Left ventricle myocardium inferior (tissue), 1 donor: Measurements from ENCODE around the gene WFIKKN1. TPM values are rescaled to one million over a fixed set of nuclear protein-coding genes. Genes with fewer than 3 reads are reported as not detected.

ENCODE experiments used
- DNase-seq: peaks from one replicate; pipeline ENCODE4 v3.0.0-alpha.2; 2020
- H3K27ac ChIP-seq: fragments of 200-600 bp; replicated peaks from 2 replicates; pipeline ENCODE4 v1.8.0; 2021
- H3K27me3 ChIP-seq: fragments of 200-600 bp; 2 replicates; pipeline ENCODE4 v1.8.0; 2021; ENCODE audit warnings: low read depth
- H3K36me3 ChIP-seq: fragments of 200-600 bp; 2 replicates; pipeline ENCODE4 v1.8.0; 2021
- H3K4me1 ChIP-seq: fragments of 200-600 bp; 2 replicates; pipeline ENCODE4 v1.8.0; 2021
- H3K4me3 ChIP-seq: fragments of 200-600 bp; 2 replicates; pipeline ENCODE4 v1.8.0; 2021; ENCODE audit warnings: mild to moderate bottlenecking, moderate library complexity
- H3K9me3 ChIP-seq: fragments of 200-600 bp; replicated peaks from 2 replicates; pipeline ENCODE4 v1.8.0; 2021
- CTCF ChIP-seq: fragments of 200-600 bp; IDR thresholded peaks from 2 replicates; pipeline ENCODE4 v1.8.0; 2021; ENCODE audit warnings: antibody characterized with exemption, mild to moderate bottlenecking, borderline replicate concordance
- intact Hi-C: fragments of 100-400 bp; cut with micrococcal nuclease; formaldehyde crosslinking; loops from one replicate; pipeline ENCODE4 v1.11.0; 2022
- total RNA-seq: library from RNA; stranded (reverse); fragmentation: NEBNext Ultra II Directional; extraction: Animal tissue kit (Norgen Biotek cat#: 25700); gene quantifications from one replicate; pipeline ENCODE4 v1.2.1, GENCODE V29; 2021
- donor health status: DM: no; HTN: yes; CAD: no; lungs with severe emphysema.

The WFIKKN1 gene
- total RNA-seq, 1 donor from 2014 or later = 0.14 TPM

GRCh38 chr16:648781-649589 is 18.2 kb downstream of the WFIKKN1 start, which contains the start of gene WDR90:
WDR90 (plus strand) TSS chr16:649365; CDS start chr16:649417, 52 bp downstream.
- peaks cover 64% of the 10 kb centered on the region for H3K4me1 ChIP-seq
- no peaks in the 10 kb centered on the region for H3K27me3 ChIP-seq
- no peaks in the 10 kb centered on the region for H3K9me3 ChIP-seq
- H3K4me3 ChIP-seq = peak within 1 kb of the TSS; percentile 87
- TF ChIP-seq CTCF = no peak
- DNase-seq = peak; percentile 95
- intact Hi-C loops = no loop called here
- H3K36me3 ChIP-seq = no peaks in the 10 kb centered on the region
- H3K27ac ChIP-seq = peak within 1 kb of the TSS; percentile 97

DNA sequence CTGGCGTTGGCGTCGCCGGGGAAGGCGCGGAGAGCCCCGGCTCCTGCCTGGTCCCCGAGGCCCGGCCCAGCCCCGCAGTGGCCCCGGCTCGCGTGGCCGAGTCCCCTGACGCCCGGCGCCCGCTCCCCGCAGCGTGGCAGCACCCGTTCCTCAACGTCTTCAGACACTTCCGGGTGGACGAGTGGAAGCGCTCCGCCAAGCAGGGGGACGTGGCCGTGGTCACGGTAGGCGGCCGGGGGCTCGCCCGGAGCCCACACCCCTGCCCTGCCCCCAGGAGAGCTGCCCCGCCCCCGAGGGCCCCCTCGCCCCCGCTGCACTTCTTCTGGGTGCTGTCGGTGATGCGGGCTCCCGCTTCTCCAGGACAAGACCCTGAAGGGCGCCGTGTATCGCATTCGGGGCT is 18.8 kb downstream of the WFIKKN1 start:
- peak overlapping the region; percentile 87 for H3K4me3 ChIP-seq
- no peak for TF ChIP-seq CTCF
- no peaks in the 10 kb centered on the region for H3K27me3 ChIP-seq
- H3K36me3 ChIP-seq = no peaks in the 10 kb centered on the region
- H3K4me1 ChIP-seq = peaks cover 57% of the 10 kb centered on the region
- no peak for DNase-seq
- no peaks in the 10 kb centered on the region for H3K9me3 ChIP-seq
- intact Hi-C loops = no loop called here
- peak overlapping the region; percentile 97 for H3K27ac ChIP-seq

DNA sequence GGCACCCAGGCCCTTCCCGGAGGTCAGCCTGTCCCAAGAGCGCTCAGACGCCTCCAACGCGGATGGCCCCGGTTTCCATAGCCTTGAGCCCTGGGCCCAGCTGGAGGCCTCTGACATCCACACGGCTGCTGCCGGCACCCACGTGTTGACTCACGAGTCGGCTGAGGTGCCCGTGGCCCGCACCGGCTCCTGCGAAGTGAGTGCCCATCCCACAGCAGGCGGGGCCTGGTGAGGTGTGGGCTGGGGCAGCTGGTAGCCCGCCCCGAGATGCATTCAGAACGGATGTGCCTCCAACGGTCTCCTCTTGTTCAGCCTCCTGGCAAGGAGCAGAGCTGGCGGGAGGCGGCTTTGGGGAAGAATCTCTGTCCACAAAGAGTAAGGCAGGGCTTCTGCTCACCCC is 21.1 kb downstream of the WFIKKN1 start:
- H3K9me3 ChIP-seq = no peaks in the 10 kb centered on the region
- no peak for DNase-seq
- H3K27ac ChIP-seq = no peak overlapping the region
- no peak overlapping the region for H3K4me3 ChIP-seq
- peaks cover 35% of the 10 kb centered on the region for H3K4me1 ChIP-seq
- intact Hi-C loops = no loop called here
- no peak for TF ChIP-seq CTCF
- H3K36me3 ChIP-seq = no peaks in the 10 kb centered on the region
- no peaks in the 10 kb centered on the region for H3K27me3 ChIP-seq

DNA sequence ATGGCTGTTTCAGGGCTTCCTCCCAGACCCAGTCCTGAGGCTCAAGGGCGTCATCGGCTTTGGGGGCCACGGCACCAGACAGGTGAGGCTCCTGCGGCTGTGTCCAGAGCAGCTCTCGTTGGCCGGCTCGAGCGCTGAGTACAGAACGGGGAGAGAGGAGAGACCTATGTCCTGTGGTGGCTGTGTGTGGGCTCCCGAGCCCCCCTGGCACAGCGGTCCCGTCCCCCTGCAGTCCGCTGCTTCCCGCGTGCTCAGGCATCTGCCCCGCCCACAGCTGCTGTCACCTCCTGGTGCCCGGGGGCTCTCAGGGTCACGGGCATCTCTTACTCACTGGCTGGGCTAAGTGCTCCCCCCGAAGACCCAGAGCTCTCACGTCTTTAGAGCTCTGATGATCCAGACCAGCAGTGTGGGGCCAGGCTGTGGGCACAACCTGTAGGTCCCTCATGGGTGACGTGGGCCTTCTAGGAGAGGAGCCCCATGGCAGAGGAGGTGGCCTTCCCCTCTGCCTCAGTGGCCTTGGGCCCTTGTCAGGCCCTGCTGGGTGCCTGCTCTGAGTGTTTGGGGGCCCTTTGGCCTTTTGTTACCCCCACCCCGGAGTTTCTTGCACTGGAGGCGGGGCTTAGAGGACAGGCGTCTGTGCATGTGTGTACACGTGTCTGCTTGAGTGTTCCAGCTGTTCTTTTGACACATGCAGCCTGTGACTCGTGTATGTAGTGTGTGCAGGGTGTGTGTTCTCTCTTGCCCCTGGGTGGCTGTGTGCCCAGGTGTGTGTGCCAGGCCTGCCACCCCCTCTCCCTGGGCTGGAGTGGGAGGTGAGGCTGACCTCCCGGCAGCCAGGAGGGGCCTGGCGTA is 21.9 kb downstream of the WFIKKN1 start:
- DNase-seq = no peak
- intact Hi-C loops = no loop called here
- H3K4me3 ChIP-seq = no peak overlapping the region
- no peaks in the 10 kb centered on the region for H3K27me3 ChIP-seq
- H3K4me1 ChIP-seq = peaks cover 27% of the 10 kb centered on the region
- no peak for TF ChIP-seq CTCF
- no peaks in the 10 kb centered on the region for H3K36me3 ChIP-seq
- no peaks in the 10 kb centered on the region for H3K9me3 ChIP-seq
- no peak overlapping the region for H3K27ac ChIP-seq

DNA sequence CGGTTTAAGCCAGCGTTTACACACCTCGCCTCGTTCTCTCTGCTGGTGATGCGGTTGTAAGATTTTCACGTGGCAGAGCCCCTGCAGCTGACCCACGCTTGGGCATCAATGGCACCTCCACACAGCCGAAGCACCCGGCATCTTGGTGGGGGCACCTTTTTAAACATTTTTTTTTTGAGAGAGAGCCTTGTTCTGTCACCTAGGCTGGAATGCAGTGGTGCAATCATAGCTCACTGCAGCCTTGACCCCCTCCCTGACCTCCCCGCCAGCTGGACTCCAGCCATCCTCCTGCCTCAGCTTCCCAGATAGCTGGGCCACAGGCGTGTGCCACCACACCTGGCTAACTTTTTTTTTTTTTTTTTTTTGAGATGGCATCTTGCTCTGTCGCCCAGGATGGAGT is 23.2 kb downstream of the WFIKKN1 start:
- intact Hi-C loops = no loop called here
- no peak for TF ChIP-seq CTCF
- Histone ChIP-seq H3K4me3 (no peak overlapping the region), H3K36me3 (no peaks in the 10 kb centered on the region), H3K27ac (no peak overlapping the region), H3K27me3 (no peaks in the 10 kb centered on the region), H3K4me1 (peaks cover 13% of the 10 kb centered on the region), H3K9me3 (no peaks in the 10 kb centered on the region)
- no peak for DNase-seq
